T-helper 17 cell (primary cell): Measurements from ENCODE around the gene SBF2. TPM values are rescaled to one million over a fixed set of nuclear protein-coding genes. Genes with fewer than 3 reads are reported as not detected.

Source experiments
- ATAC-seq: fragments of 150-1000 bp; cut with Tn5 transposase; 2 replicates; pipeline ENCODE4 v1.10.0; 2021; ENCODE audit warnings: mild to moderate bottlenecking, moderate library complexity
- DNase-seq, 3 donors: peaks; one replicate each; pipeline versions ENCODE4 v3.0.0 to v3.0.0-alpha.2; 2020 to 2021
- H3K9me3 ChIP-seq: one replicate; pipeline ENCODE4 v1.7.0; 2013; ENCODE audit warnings: low read length, mild to moderate bottlenecking; ENCODE audit not compliant: control insufficient read depth, poor library complexity, severe bottlenecking
- H3K27ac Mint-ChIP-seq: one replicate; pipeline ENCODE4 v1.8.0; 2022; ENCODE audit warnings: mild to moderate bottlenecking, moderate library complexity, mixed read lengths
- H3K27me3 Mint-ChIP-seq: one replicate; pipeline ENCODE4 v1.8.0; 2022; ENCODE audit warnings: mixed read lengths
- H3K36me3 Mint-ChIP-seq: one replicate; pipeline ENCODE4 v1.8.0; 2022; ENCODE audit warnings: low read depth, mixed read lengths
- H3K4me1 Mint-ChIP-seq: one replicate; pipeline ENCODE4 v1.8.0; 2022; ENCODE audit warnings: mild to moderate bottlenecking, mixed read lengths
- H3K4me3 Mint-ChIP-seq: one replicate; pipeline ENCODE4 v1.8.0; 2022; ENCODE audit warnings: mild to moderate bottlenecking, moderate library complexity, mixed read lengths
- total RNA-seq, 4 donors: library from RNA in 2 of 4; stranded (reverse) in 2 of 4; gene quantifications; one replicate each; pipeline ENCODE4 v1.2.3 and lab custom pipeline; 2022 to 2026

SBF2 gene
- total RNA-seq, 2 donors from 2014 or later, result 15.5 to 23.1 TPM

DNA sequence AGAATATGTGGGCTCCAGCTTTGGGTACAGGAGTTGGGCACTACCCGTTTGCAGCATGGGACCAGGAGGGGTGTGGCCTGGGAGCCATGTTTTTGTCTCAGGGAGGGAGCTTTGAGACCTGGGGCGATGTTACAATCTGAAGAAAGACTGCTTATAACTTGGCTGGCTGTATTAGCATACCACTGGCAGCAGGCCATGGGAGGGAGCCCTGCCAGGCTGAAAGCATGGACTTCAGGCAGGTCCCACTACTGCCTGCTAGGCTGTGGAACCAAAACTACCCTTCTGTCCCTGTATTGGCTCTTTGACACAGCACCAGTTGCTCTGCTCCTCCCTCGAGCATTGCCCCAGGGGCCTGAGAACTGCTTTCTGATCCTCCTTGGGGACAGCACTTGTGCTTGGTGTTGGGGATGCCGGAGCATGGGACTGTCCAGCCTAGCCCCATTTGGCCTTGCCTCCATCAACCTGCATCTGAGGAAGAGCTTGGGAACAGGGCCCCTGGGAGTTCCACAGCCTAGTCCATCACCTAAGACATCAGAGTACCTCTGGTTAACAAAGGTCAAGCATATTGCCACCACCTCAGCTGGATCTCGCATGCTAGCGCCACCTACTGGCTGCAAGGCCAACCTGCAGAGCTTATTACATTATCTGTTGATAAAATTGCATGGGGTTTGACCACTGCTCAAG, 217.4 kb downstream of the SBF2 start:
- peaks cover 2% of the 10 kb centered on the region for H3K36me3 Mint-ChIP-seq
- H3K27me3 Mint-ChIP-seq, result no peaks in the 10 kb centered on the region
- DNase-seq (no peak), ATAC-seq (no peak)
- no peak overlapping the region for H3K4me3 Mint-ChIP-seq
- H3K9me3 ChIP-seq, result peaks cover 2% of the 10 kb centered on the region
- H3K27ac Mint-ChIP-seq, result no peak overlapping the region
- H3K4me1 Mint-ChIP-seq, result no peaks in the 10 kb centered on the region

DNA sequence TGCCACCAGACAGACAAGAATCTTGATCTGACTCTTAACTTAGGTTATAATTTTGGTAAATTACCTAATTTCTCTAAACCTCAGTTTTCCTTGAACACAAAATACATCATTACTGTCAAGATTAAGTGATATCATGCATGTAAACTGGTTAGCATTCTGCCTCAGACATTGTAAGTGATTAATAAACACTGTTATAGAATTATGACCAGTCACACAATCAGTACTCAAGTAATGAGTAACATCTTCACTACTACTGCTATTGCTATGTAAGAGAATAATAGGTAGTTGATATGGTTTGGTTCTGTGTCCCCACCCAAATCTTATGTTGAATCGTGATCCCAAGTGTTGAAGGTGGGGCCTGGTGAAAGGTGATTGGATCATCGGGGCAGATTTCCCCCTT, 218.9 kb downstream of the SBF2 start:
- Mint-ChIP-seq H3K27me3 (no peaks in the 10 kb centered on the region), H3K4me1 (no peaks in the 10 kb centered on the region)
- ATAC-seq, result no peak

DNA sequence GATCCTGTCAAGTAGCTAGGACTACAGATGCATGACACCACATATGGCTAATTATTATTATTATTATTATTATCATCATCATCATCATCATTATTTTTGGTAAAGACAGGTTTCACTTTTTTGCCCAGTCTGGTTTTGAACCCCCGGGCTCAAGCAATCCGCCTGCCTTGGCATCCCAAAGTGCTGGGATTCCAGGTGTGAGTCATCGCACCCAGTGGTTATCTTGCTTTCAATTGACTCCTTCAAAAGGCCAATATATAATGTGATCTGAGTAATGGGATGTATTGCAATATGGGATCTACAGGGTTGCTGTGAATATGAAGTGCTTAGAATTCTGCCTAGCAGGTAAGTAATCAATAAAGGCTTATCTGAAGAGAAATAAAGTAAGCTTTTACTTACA, 221.2 kb downstream of the SBF2 start:
- Mint-ChIP-seq H3K4me1 (no peaks in the 10 kb centered on the region), H3K4me3 (no peak overlapping the region), H3K36me3 (no peaks in the 10 kb centered on the region), H3K27me3 (no peaks in the 10 kb centered on the region), H3K27ac (no peak overlapping the region)
- H3K9me3 ChIP-seq, result no peaks in the 10 kb centered on the region
- ATAC-seq (no peak), DNase-seq (no peak)

More for the DNA sequence above, 218.9 kb downstream of the SBF2 start:
- H3K4me3 Mint-ChIP-seq, result no peak overlapping the region
- H3K36me3 Mint-ChIP-seq, result peaks cover 2% of the 10 kb centered on the region
- no peaks in the 10 kb centered on the region for H3K9me3 ChIP-seq
- H3K27ac Mint-ChIP-seq, result no peak overlapping the region
- no peak for DNase-seq

DNA sequence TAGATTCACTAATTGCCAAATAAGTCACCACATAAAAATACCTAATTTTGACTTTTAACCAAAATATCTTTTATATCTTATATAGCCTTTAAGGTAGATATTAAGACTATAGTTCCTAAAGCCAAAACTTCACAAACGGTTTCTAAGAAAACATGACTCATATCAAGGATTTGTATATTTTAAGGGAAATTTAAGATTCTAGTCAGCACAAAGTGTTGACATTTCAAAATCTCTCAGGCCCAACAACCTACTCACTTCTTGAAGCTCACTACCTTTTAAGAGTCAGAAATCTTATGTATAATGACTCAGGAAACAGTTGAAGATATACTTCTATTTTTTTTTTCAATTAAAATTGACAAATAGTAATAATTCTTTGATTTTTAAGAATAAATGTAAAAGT, 221.9 kb downstream of the SBF2 start:
- Mint-ChIP-seq H3K27ac (no peak overlapping the region), H3K4me1 (no peaks in the 10 kb centered on the region), H3K4me3 (no peak overlapping the region), H3K27me3 (no peaks in the 10 kb centered on the region), H3K36me3 (no peaks in the 10 kb centered on the region)
- DNase-seq, result no peak
- ATAC-seq, result no peak
- no peaks in the 10 kb centered on the region for H3K9me3 ChIP-seq

DNA sequence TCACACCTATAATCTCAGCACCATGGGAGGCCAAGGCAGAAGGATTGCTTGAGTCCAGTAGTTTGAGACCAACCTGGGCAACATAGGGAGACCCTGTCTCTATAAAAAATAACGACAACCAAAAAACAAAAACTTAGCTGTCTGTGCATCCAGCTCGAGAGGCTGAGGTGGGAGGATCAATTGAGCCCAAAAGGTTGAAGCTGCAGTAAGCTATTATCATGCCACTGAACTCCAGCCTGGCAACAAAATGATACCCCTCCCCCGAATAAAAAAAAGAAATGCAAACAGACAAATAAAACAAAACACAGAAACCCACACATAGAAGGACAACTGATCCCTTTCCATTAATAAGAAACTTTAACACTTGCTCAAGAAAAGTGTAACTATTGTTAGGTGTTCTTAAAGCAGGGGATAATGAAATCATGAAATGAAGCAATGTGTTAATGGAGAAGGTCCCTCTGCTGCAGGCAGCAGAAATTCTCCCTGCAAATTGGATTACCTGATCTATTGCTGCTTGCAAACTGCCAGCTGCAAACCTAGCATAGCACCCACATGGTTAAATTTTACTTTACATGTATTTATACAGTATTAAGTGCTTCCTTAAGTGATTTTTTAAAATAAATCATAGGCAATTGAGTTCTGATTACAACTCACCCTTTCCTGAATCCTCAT, 226.3 kb downstream of the SBF2 start:
- DNase-seq, result no peak
- Mint-ChIP-seq H3K4me1 (no peaks in the 10 kb centered on the region), H3K4me3 (no peak overlapping the region), H3K27me3 (no peaks in the 10 kb centered on the region), H3K36me3 (no peaks in the 10 kb centered on the region), H3K27ac (no peak overlapping the region)
- no peak for ATAC-seq
- no peaks in the 10 kb centered on the region for H3K9me3 ChIP-seq

DNA sequence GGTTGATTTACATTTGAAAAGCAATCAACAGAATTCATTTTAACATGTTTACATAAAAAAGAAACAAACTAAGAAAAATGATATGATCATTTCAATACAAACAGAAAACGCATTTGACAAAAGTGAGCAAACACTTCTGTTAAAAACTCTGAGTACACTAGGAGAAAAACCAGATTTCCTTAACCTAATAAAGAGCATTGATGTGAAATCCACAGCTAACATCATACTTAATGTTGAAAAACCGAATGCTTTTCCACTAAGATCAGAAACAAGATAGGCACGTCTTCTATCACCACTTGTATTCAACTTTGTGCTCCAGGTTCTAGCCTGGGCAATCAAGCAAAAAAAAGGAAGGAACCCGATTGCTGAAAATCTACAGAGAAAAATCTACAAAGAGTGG, 227.6 kb downstream of the SBF2 start:
- Mint-ChIP-seq H3K36me3 (no peaks in the 10 kb centered on the region), H3K4me3 (no peak overlapping the region), H3K27ac (no peak overlapping the region), H3K4me1 (no peaks in the 10 kb centered on the region), H3K27me3 (no peaks in the 10 kb centered on the region)
- H3K9me3 ChIP-seq, result no peaks in the 10 kb centered on the region
- DNase-seq (no peak), ATAC-seq (no peak)

DNA sequence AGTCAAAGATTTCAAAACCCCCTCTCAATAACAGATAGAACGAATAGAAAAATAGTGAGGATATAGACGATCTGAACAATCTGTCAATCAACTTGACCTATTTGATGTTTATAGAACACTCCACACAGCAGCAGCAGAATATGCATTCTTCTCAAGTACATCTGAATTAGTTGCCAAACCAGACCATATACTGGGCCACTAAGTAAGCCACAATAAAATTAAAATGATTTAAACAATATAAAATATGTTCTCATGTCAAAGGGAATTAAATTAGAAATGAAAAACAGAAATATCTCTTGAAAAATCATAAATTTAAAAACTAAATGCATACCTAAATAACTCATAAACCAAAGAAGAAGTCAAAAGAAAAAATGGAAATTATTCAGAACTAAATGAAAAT, 229.2 kb downstream of the SBF2 start:
- H3K4me1 Mint-ChIP-seq, result no peaks in the 10 kb centered on the region
- no peak overlapping the region for H3K27ac Mint-ChIP-seq
- ATAC-seq (no peak), DNase-seq (no peak)
- no peaks in the 10 kb centered on the region for H3K9me3 ChIP-seq
- H3K27me3 Mint-ChIP-seq, result no peaks in the 10 kb centered on the region
- no peaks in the 10 kb centered on the region for H3K36me3 Mint-ChIP-seq
- no peak overlapping the region for H3K4me3 Mint-ChIP-seq

DNA sequence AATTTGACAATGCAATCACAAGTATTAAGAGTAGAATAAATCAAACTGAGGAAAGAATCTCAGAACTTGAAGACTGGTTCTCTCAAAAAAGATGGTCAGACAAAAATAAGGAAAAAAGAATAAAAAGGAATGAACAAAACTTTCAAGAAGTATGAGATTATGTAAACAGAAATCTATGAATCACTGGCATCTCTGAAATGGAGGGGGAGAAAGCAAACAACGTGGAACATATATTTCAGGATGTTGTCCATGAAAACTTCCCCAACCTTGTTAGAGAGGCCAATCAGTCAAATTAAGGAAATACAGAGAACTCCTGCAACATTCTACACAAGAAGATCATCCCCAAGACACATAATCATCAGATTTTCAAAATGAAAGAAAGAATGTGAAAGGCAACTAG, 235.7 kb downstream of the SBF2 start:
- DNase-seq (no peak), ATAC-seq (no peak)
- Mint-ChIP-seq H3K4me3 (no peak overlapping the region), H3K27me3 (no peaks in the 10 kb centered on the region), H3K27ac (no peak overlapping the region), H3K36me3 (peaks cover 3% of the 10 kb centered on the region), H3K4me1 (no peaks in the 10 kb centered on the region)
- H3K9me3 ChIP-seq, result no peaks in the 10 kb centered on the region

DNA sequence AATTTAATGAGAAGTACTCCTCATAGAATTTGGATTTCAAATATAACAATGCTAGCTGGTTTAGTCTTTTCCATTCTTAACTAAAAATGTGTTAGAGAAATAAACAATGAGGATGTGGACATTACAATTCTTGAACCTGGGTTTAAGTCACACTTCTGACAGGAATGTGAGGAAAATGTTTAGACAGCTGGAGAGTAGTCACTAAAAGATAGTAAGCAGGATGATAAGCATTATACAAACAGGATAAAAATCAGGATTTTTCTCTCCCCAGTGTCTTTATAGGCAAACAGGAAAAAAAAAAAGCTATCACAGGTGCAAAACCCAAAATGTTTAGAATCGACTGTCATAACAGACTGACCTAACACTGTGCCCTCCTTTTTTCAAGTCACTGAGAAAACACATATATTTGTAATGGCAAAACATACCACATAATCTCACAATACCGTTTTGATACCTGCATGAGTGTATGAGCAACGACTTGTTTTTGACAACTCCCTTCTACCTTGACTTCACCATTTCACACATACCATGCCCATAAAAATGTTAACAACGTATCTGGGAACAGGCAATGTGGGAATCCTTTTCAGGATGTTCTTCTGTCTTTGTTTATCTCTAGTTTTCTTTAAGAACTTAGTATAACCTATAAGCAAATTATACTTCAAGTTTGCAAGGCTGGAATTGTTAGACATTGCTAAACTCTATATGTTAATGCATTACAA, 242.0 kb downstream of the SBF2 start:
- H3K4me3 Mint-ChIP-seq, result no peak overlapping the region
- DNase-seq, result no peak
- H3K27me3 Mint-ChIP-seq, result no peaks in the 10 kb centered on the region
- no peak for ATAC-seq
- H3K36me3 Mint-ChIP-seq, result no peaks in the 10 kb centered on the region
- no peaks in the 10 kb centered on the region for H3K9me3 ChIP-seq
- H3K4me1 Mint-ChIP-seq, result no peaks in the 10 kb centered on the region
- no peak overlapping the region for H3K27ac Mint-ChIP-seq

DNA sequence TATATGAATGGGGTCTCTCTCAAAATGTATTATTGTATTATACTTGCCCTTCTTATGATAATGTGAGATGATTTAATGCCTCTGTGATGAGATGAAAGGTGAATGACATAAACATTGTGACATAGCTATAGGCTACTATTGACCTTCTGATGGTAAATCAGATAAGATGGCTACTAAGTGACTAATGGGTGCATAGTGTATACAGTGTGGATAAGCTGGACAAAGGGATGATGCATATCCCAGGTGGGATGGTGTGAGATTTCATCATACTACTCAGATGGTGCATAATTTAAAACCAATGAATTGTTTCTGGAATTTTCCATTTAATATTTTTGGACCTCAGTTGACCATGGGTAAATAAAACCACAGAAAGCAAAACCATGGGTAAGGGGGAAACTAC, 243.5 kb downstream of the SBF2 start:
- no peaks in the 10 kb centered on the region for H3K36me3 Mint-ChIP-seq
- no peak overlapping the region for H3K27ac Mint-ChIP-seq
- DNase-seq (no peak), ATAC-seq (no peak)
- no peak overlapping the region for H3K4me3 Mint-ChIP-seq
- H3K4me1 Mint-ChIP-seq, result no peaks in the 10 kb centered on the region
- no peaks in the 10 kb centered on the region for H3K9me3 ChIP-seq
- no peaks in the 10 kb centered on the region for H3K27me3 Mint-ChIP-seq

DNA sequence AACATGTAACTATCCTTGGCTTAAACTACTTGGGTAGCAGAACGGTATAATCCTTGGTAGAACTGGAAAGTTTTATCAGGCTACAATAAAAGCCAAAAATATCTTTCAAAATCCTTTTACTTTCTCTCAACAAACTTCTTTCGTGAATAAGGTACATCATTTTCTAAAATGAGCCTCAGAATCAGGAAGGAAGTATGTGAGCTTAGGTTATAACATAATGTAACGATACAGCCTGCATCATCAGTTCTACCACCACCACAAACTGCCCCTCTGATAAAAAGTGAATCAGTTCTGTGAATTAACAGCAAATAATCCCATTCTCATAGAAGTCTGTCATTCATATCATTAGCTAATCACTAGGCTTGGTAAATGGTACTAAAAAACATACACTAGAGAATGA, 244.3 kb downstream of the SBF2 start:
- H3K4me3 Mint-ChIP-seq, result no peak overlapping the region
- no peak for ATAC-seq
- no peaks in the 10 kb centered on the region for H3K4me1 Mint-ChIP-seq
- no peak for DNase-seq
- H3K36me3 Mint-ChIP-seq, result no peaks in the 10 kb centered on the region
- no peaks in the 10 kb centered on the region for H3K27me3 Mint-ChIP-seq
- H3K9me3 ChIP-seq, result no peaks in the 10 kb centered on the region
- H3K27ac Mint-ChIP-seq, result no peak overlapping the region

DNA sequence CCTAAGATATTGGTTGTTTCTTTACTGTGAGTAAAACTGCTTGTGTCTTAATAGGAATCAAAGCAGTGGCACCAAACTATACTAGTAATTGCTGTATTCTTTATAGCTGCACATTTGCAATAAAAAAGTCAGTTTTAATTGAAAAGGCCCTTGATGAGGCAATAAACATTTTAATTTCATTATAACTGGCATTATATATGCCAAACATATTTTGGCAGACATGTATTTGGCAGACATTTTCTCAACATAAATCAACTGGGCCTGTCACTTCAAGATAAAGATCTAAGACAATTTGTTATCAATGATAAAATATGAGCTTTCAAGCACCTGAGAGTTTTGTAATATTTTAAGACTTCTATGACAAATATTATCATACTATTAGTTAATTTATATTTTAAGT, 245.7 kb downstream of the SBF2 start:
- Mint-ChIP-seq H3K27ac (no peak overlapping the region), H3K4me1 (no peaks in the 10 kb centered on the region), H3K27me3 (no peaks in the 10 kb centered on the region), H3K4me3 (no peak overlapping the region), H3K36me3 (no peaks in the 10 kb centered on the region)
- H3K9me3 ChIP-seq, result no peaks in the 10 kb centered on the region
- no peak for ATAC-seq
- no peak for DNase-seq

DNA sequence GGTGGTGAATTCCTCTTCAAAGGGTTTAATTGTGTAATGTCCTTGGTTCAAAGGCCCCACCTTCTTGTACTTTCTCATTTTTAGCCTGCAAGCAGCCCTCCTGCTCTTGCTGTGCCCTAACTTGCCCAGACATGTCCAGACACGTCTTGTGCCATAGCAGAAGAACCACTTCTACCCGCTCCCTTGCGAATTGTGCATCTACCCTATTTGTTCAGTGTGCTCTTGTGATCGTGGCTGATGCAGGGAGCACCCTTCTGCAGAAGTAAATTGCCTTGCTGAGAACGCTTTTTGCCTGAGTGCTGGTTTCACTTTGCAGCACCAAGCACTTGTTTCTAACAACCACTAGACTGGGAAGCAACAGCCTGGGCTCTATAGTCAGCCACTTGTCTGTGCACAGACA, 249.4 kb downstream of the SBF2 start:
- Mint-ChIP-seq H3K4me1 (no peaks in the 10 kb centered on the region), H3K4me3 (no peak overlapping the region), H3K27me3 (no peaks in the 10 kb centered on the region), H3K27ac (no peak overlapping the region), H3K36me3 (peaks cover 9% of the 10 kb centered on the region)
- H3K9me3 ChIP-seq, result no peaks in the 10 kb centered on the region
- ATAC-seq, result no peak
- DNase-seq, result no peak

DNA sequence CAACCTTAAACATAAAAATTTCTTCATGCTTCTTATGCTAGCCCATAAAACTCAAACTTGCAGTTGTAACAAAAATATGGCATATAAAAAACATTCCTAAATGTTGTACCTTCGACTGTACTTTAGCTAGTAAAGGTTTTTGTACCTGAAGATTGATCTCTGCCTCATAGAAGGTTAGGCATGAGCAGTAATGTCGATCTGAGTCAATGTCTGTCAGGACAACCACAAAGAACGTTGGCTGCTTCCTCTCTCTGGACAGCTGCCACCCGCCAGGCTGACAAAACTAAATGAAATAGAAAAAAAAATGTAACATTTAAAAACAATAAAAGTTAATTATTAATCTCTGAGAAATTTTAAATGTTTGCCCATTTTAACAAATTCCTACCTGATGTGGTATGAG, 251.3 kb downstream of the SBF2 start:
- no peak overlapping the region for H3K27ac Mint-ChIP-seq

More for the DNA sequence above, 251.3 kb downstream of the SBF2 start:
- Mint-ChIP-seq H3K4me3 (no peak overlapping the region), H3K27me3 (no peaks in the 10 kb centered on the region), H3K4me1 (no peaks in the 10 kb centered on the region), H3K36me3 (peaks cover 9% of the 10 kb centered on the region)
- DNase-seq (no peak), ATAC-seq (no peak)
- no peaks in the 10 kb centered on the region for H3K9me3 ChIP-seq
